HEK293 (cell line): ENCODE measurements around the gene REX1BD.
"Not testable (repeated sequence)": the region's sequence is repeated elsewhere in the genome, so short reads cannot be mapped to it uniquely, and the experiment has no call there.

Experiments
- ZBTB26 ChIP-seq: fragments of 450-650 bp; formaldehyde crosslinking; optimal IDR thresholded peaks from 2 replicates; pipeline ENCODE3; 2016; ENCODE audit warnings: missing biosample characterization, mild to moderate bottlenecking, missing genetic modification characterization
- TF ChIP-seq, protein P1 (sequence below): fragments of 450-650 bp; formaldehyde crosslinking; IDR thresholded peaks from 2 replicates; pipeline ENCODE4 v1.5.1; 2017; ENCODE audit warnings: missing biosample characterization, missing genetic modification characterization

DNA sequence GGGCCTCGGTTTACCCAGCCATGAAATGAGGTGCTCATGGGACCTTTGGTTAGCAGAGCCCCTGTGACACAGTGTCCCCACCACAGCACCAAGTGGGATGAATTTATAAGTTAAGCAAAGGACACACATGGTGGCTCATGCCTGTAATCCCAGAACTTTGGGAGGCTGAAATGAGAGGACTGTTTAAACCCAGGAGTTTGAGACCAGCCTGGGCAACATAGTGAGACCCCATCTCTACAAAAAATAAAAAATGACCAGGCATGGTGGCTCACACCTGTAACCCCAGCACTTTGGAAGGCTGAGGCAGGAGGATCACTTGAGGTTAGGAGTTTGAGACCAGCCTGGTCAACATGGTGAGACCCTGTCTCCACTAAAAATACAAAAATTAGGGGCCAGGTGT, 48.4 kb upstream of the REX1BD start:
- TF ChIP-seq, protein P1, sequence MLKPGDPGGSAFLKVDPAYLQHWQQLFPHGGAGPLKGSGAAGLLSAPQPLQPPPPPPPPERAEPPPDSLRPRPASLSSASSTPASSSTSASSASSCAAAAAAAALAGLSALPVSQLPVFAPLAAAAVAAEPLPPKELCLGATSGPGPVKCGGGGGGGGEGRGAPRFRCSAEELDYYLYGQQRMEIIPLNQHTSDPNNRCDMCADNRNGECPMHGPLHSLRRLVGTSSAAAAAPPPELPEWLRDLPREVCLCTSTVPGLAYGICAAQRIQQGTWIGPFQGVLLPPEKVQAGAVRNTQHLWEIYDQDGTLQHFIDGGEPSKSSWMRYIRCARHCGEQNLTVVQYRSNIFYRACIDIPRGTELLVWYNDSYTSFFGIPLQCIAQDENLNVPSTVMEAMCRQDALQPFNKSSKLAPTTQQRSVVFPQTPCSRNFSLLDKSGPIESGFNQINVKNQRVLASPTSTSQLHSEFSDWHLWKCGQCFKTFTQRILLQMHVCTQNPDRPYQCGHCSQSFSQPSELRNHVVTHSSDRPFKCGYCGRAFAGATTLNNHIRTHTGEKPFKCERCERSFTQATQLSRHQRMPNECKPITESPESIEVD (tag by site-specific recombination) = not testable (repeated sequence)
- not testable (repeated sequence) for TF ChIP-seq ZBTB26 (tag by site-specific recombination)
